ENCODE measurements around the gene WWOX.

The WWOX gene

DNA sequence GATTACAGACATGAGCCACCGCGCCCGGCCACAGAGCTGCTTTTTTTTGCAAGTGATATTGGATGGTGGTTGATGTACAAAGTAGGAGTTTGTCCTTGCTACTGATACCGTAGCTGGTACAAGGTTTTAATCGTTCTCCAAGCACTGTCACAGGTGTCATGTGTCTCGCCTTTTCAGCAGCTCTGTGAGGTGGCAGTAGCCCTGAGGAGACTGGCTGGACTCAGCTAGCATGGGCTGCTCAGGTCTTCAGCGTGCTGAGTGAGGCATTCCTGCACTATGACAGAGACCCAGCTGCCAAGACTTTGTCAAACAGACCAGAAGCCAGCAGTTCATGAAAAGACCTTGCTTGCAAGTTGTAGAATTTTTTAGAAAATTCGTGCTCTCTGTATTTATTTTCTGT, 7.2 kb downstream of the WWOX start:
- no peak for DNase-seq

DNA sequence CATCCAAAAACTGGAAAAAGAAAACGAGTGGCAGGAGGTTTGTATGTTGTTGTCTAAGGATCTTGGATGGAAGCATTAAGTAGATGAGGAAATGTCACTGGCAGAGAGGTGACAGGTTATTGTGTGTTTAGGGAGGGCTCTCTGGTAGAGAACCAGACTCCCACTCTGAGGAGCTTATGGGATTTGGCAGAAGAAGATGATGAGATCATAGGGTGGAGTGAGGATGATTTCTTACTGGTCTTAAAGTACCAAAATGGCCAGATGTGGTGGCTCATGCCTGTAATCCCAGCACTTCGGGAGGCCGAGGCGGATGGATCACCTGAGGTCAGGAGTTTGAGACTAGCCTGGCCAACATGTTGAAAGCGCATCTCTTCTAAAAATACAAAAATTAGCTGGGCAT, 9.0 kb downstream of the WWOX start:
- DNase-seq = no peak

DNA sequence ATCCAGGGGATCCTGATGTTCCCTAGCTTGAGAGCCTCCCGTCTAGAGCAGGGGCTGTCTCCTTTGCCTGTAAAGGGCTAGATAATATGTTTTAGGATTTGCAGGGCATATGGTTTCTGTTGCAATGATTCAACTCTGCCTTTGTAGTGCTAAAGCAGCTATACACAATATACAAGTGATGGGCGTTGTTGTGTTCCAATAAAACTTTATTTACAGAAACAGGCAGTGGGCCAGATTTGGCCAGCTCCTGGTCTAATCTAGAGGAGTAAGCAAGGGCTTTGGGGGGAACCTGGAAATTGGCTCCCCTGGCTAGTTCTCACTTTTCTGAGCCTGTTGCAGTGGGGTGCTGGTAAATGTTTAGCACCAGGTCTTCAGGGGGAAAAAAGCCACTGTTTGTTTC, 13.8 kb downstream of the WWOX start:
- no peak for DNase-seq

DNA sequence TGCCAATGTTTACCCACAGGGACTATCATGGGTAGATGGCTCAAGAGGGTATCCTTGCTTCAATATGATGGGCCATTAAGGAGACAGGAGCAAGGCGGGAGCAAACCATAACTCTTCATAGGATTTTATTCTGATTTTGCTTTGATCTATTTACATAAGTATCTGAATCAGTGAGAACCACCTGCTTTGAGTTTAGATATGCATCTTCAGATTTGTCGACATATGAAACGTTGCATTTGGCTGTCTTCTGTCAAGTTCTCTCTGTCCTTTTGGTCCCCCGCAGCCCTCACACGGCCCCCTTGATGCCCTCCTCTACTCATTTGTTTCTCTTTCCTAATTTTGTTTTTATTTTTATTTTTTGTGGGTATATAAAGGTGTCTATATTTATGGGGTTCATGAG, 16.2 kb downstream of the WWOX start:
- no peak for DNase-seq

DNA sequence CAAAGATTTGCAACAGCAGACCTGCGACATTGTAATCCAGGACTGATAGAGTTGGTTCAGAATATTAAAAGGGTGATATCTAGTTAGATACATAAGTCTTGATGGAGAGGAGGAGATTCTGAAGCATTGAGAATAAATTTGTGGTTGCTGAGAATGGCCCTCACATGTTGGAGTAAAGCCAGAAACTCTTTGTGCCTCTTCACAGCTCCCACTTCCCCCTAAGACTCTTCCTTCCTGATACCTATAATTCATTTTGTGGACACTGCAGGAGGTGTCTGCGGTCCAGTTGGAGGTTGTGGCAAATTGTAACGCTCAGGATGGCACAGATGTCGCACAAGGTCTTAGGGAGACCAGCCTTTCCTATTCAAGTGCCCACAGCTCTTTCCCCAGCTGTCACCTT, 17.5 kb downstream of the WWOX start:
- peak; percentile 76 for DNase-seq

DNA sequence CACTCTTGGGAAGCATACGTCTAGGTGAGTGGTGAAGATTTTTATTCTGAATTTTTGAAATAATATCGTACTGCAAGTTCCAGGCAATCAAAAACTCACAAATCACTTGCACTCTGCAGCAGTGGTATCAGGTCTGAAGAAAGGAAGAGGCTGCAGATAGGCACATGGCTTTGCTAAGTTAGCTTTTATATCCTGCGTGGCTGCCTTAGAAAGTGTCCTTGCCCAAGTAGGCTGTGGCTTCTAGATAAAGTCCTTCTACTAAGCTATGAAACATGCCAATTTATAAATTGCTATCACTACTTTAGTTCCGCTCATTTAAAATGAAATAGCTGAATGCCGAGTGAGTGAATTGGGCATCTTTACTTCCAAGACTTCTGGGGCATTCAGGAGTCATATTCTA, 17.9 kb downstream of the WWOX start:
- no peak for DNase-seq

DNA sequence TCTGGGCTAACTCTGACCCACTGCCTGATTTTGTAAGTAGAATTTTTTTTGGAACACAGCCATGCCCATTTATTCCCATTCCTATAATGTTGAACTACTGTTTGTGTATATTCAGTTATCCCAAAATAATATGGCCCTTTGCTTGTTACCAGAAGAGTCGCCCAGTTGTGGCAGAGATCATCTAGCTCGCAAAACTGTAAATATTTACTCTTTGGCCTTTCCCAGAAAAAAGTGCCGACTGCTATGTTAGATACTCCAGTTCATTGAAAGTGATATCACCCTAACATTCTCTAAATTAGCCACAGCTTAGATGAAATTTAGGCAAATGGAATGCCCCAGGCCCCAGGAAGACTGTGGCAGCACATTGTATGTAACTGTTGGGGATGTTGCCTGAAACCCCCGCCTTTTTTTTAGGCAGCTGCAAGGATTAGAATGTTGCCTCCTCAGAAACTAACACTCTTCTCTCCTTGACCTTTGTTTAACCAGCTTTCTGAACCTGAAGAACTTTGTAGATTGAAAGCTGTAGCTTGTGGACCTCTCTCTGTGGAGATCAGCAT, 19.1 kb downstream of the WWOX start:
- no peak for DNase-seq

DNA sequence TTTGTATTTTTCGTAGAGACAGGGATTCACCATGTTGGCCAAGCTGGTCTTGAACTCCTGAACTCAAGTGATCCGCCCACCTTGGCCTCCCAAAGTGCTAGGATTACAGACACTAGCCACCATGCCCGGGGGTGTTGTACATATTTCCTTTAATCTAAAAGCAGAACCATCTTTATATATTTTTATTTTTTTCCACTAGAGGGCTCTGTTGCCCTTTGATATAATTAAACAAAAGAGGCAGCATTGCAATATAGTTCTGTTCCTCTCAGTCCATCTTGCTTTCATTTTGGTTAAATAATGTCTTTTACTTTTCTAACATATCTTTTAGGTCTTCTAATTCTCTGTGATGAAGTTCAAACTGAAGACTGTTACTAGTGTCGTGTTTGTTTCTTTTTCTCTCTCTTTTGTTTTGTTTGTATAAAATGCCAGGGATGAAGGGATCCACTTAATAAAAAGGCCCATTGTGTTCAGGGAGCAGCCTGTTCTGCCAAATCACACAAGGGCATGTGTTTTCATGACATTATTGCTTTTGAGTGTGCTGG, 23.4 kb downstream of the WWOX start:
- peak; percentile 41 for DNase-seq

DNA sequence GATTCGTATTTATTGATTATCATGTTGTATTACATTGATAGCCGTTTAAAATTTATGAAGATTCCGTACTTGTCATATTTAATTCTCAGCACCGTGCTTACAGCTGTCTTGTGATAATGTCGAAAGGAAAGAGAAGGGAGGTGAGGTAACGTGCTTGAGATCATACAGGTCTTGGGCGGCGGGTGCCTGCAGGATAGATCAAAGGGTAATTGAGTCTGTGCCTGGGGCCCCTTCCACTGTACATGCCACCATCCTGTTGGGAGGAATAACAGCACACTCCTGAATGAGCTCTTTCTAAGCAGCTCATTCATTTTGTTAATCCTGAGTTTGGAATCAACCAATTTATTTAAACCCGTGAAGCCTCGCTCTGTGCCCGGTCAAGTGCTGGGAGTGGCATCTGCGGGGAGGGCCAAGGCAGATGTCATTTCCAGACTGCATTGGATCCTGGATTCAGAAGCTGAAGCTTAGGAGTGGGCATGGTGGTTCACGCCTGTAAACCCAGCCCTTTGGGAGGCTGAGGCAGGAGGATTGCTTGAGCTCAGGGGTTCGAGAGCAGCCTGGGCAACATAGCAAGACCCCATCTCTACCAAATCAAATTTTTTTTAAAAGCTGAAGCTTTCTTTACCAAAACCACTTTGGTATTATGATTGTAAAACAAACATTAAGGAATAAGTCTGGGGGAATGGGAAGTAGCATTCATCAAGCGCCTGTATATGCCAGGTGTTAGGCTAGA, 25.8 kb downstream of the WWOX start:
- DNase-seq = no peak

DNA sequence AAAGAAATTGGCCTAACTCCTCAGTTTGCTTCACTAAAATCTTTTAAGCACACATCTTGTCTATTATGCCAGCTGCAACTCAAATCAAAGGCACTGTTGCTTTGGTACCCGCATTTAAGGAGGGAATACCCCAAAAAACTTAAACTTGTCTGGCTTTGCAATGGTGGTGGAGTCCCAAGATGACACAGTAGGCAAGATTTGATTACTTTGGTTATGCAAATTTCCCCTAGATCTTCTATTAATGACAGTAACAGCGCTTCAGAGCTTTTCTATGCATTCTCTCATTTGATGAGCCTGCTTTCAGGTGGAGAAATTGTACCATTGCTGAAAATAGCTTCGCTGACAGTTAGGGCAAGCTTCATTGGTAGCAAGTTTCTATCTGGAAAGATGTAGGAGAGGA, 27.2 kb downstream of the WWOX start:
- no peak for DNase-seq

DNA sequence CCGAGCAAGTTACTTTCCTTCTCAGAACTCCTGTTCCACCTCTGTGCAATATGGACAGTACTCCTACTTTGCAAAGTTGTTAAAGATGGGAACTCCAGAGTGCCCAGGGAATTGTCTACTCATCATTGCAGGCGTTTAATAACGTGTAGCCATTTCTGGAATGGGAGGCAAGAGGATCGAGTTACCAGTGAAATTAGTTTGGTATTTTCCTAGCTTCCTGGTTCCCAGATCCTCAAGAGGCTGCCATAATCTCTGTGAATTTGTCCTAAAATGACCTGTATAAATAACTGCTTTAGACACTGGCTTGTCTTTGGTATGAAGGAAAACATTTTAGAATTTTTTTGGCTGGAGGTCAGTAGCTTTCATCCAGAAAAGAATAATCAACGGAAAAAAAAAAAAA, 27.7 kb downstream of the WWOX start:
- no peak for DNase-seq

DNA sequence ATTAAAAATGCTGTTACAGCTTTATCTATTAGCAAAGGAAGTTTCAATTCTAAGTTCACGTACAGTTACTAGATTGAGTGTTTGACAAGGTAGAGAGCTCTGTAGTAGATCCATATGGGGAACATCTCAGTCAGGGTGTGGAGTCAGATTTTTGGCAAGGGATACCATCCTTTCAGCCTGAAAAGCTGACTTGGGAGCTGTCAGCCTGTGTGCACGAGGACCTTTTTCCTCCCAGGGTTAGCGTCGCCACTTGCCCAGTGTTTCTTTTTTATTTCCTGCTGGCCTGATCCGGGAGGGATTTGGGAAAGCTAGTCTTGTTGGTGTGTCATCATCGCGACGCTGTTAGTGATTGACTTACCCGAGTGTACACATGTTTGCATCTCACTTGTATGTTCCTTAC, 29.5 kb downstream of the WWOX start:
- DNase-seq = no peak

DNA sequence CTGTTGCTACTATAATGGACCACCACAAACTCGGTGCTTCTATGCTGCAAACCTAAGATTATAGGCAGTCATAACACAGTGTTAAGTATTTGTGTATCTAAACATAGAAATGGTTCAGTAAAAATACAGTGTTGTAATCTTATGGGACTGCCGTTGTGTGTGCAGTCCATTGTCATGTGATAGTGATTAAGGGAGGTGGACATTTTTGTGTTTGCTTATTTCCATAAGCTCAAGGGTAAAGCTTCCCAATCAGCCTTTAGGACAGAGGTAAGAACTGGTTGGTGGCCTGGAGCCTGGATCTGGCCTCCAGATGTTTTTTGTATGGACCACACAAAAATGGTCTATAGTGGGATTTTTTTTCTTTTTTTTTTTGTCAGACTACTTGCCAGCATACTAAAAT, 29.9 kb downstream of the WWOX start:
- no peak for DNase-seq

DNA sequence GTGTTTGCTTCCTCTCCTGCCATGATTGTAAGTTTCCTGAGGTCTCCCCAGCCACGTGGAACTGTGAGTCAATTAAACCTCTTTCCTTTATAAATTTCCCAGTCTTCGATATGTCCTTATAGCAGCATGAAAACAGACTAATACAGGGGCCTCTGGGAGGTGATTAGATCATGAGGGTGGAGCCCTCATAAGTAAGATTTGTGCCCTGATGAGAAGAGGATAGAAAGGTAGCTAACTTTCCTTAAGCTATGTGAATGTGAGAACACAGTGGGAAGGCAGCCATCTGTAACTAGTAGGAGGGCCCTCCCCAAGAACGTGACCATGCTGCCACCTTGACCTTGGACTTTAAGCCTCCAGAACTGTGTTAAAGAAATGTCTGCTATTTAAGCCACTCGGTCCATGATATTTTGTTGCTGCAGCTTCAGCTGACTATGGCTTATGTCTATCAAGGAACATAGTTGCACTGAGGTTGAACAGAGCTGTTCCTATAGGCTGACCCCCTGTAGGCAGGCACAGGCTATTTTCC, 30.7 kb downstream of the WWOX start:
- no peak for DNase-seq

DNA sequence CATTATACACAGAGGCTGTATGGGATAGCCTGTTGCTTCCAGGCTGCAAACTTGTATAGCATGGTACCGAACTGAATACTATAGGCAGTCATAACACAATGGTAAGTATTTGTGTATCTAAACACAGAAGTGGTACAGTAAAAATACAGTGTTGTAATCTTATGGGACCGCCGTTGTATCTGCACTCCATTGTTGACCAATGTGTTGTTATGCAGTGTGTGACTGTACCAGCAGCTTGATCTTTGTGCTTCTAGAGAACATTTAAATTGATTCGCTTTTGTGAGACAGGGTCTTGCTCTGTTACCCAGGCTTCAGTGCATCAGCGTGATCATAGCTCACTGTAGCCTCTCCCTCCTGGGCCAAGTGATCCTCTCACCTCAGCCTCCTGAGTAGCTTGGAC, 31.5 kb downstream of the WWOX start:
- no peak for DNase-seq

DNA sequence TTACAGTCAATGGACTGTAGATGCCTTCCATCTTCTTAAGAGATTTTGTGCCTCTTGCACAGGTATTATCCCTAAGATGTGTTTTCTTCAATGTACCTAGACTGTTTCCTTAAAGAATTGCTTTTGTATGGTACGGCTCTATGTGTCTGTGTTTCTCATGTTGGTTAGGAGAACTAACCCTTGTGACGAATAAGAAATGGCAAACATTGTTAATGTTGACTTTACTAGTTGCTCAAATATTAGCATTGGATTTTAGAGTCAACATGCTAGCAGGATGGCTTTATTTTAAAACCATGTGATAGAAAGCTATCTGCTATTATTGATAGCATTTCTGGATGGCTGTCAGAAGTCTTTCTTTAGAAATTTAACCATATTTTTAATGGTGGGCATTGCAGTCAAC, 34.5 kb downstream of the WWOX start:
- no peak for DNase-seq

DNA sequence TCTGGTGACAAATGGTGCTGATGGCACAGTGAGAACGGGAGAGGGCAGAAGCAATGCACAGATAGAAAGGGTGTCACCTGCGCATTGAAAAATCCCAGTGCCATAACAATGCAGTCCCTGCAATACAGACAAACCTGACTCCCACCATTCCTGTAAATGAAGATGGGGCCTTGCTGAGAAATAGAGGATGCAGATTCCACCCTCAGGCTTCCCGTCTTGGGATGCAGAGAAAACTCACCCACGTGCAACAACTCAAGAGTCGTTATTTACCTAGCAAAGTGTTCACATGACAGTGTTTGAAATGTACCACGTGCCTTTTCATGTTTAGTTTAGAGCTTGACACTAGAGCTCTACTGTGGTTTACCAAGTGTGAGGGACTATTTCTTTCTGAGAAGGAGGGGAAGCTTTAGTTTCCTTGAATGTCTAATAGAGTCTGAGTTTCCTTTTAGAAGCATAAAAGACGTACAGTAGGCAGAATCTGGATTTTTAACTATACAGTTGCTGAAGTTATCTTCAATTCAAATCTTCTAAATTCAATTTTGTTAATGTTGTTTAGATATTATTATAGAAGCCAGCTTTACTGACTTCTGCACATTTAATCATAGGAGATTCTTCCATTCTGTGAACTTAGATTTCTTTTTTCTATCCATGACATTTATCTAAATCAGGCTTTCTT, 35.6 kb downstream of the WWOX start:
- no peak for DNase-seq

DNA sequence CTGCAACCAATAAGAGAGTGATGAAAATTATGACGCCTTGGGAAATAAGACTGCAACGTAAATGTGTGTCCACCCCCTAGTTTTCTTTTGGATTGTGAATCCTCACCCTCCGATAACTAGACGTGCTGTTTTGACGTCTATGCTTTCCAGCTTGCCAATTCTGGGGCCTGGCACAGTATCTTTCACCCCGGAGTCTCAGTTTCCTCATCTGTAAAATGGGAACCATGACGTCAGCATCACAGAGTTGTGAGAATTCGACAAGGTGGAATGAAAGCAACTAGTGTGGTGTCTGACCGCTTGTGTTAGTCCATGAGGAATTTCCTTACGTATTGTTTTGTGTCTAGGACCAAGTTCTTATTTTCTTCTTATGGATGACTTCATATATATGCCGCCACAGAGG, 37.7 kb downstream of the WWOX start:
- DNase-seq = no peak

DNA sequence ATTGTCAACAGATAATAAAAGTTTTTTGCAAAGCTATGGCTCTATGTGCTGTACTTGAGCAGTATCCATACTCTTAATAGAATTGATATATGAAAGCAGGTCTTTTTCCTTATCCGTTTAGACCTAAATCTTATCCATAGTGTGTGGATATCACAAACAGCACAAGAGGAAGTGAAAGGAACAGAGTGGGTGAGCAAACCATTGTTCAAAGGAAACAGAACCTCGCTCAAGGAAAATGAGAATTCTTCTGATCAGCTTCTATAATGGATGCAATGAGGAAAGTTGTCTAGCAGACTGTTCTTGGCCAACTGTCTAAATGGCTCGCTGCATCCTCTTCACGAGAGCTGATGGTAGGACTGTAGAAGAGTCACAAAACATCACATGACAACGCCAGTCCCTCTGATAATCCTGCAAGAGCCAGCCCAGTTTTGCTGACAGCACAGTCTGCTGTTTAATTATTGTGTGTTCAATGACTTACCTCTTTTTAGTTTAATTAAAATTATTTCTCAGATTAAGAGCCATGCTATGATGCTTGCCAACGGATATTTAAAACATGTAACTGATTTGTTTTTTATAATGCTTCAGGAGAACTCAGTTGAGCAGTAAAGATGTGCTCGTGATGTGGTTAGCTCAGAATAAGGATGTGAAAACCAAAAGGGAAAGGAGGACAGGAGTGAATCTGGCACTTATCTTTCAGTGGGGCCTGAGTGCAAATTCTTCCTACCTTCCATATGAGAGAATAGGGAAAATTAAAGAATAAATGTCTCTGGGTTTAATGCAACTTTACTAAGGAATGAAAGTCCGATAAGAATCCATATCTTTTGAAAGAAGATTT, 38.5 kb downstream of the WWOX start:
- no peak for DNase-seq

DNA sequence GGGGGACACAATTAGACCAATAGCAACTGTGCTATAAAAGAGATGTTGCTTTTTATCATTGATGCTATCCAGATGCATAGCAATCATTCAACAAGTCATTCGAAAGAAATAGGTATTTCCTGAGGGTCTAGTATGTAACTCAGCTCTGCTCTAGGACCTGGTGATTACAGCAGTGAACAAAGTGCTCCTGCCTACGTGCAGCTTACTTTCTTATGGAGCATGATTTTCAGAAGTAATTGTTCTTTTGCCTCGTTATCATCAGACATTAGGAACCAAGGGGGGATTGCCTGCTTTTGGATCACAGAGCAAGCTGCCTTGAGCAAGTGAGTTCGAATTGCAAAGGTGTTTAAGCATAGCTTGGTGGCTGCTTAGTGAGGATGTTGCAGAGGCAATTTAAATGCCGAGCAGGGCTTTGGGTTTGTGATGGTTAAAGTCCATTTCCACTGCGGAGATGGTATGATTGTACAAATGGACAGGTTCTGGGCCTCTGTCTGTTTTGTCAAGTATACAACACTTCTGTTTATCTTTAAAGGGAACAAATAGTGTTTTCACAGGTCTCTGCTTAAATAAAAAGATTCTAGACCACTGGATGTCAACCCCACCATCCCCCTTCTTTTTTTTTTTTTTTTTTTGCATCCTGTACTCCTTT, 41.5 kb downstream of the WWOX start:
- no peak for DNase-seq

DNA sequence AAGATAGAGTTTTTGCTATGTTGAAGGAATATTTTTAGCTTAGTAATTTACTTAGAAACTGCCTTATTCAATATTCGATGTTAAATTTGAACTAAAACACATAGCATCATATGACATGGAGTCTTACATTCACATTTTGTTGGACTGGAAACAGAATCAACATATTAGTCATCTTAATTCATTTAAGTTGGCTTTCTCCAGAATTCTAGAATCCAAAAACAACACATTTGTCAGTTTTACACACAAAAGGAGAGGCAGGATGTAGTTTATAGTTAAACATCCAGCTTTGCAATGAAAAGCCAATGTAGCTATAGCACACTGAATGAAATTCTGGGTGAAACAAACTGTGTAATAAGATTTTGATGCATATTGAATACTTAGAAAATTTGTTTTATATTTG, 43.3 kb downstream of the WWOX start:
- no peak for DNase-seq

DNA sequence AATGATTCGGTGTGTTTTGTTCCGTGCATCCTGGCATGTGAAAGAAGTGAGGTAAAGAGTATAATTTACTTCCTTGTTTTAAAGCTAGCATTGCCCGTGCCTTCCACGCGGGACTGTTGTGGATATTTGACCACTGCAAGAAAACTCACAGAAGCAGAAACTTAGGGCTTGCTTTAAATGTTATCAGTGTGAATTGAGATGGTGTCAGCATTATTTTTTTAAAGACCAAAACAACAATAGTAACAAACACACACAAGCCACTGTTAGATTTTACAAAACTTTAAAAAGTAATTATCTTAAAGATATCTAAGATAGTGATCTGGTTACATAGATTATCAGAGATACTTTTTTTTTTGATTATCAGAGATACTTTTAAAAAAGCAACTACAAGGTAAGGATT, 47.4 kb downstream of the WWOX start:
- no peak for DNase-seq

DNA sequence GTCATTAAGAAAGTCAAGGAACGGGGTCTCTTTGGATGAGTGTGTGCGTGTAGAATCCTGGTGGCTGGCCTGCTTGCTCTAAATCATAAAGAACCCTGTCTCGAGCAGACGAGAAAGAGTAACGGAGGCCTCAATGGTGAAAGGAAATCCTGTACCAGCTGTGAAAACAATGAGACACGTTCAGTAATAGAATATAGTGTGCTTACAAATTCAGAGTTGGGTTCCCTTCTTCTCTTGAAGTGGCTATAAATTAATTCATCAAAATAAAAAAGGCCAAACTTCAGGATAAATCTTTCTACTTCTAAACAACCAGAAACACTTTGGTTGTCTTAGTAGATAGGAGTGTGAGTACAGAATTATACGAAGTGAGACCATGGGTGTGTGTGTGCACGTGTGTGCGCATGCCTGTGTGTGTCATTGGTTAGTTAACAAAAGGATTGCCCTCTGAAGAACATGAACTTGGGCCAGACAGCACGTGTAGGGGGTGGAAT, 48.5 kb downstream of the WWOX start:
- no peak for DNase-seq

Data from NCI-H524 treated with DMSO at 0.1 percent for 48 hours (cell line).